GM23248 (cell line): ENCODE data around the gene GRIPAP1.

Experiments
- EZH2 ChIP-seq: fragments of 200-600 bp; sonication (generic); IDR thresholded peaks from 2 replicates; pipeline ENCODE4 v1.6.1; 2018; ENCODE audit warnings: antibody characterized with exemption, mild to moderate bottlenecking; ENCODE audit not compliant: insufficient read depth, poor library complexity, severe bottlenecking
- EZH2phosphoT487 ChIP-seq: fragments of 200-600 bp; sonication (generic); IDR thresholded peaks from 2 replicates; pipeline ENCODE4 v1.6.1; 2018; ENCODE audit warnings: antibody characterized with exemption, moderate library complexity, mild to moderate bottlenecking, low read depth; ENCODE audit not compliant: insufficient read depth

GRCh38 chrX:48983896-48984295 lies 18.2 kb downstream of the GRIPAP1 start:
- TF ChIP-seq EZH2 (no peak), EZH2phosphoT487 (no peak)
